ENCODE data around the gene RPE65.
"Not testable (repeated sequence)": the region's sequence is repeated elsewhere in the genome, so short reads cannot be mapped to it uniquely, and the experiment has no call there.

The RPE65 gene

DNA sequence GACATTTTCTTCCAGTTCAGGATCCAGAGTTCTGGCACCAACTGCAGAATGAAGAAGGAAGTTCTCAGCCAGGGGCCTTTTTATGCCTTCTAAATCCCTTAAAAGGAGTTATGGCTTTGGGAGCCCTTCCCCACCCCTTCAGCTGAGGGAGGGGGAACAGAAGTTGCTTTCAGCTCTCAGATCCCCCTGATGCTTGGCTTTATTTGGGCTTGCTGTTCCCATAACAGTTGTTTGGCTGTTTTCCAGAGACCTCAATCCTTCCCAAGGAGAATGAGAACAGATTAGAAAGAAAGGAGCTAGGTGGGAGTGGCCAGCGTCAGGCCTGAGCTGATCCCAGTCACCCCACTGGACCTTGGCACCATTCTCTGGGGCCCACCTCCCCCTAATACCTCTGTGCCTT, at the start of gene RPE65:
Gene RPE65, minus strand, starts transcription at position 54 of the 400 bp plus-strand sequence. Its CDS starts 49 bp downstream, at position 5.
- peak; percentile 15 for DNase-seq

DNA sequence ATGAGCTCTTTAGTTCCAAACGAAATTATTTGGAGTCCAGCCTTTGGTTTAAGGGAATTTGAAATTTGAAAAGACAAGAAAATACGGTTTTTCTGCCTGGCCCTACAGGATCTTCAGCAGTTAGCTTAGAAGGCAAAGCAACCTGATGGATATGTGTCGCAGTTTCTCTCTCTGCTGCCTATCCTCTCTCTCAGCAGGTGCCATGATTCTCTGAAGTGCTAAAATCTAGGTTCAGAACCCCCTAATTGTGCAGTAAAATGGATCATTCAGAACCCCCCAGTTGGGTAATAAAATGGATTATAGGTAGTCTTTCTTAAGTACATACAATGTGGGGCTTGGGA, 47.6 kb upstream of the RPE65 start:
- no peak for DNase-seq

DNA sequence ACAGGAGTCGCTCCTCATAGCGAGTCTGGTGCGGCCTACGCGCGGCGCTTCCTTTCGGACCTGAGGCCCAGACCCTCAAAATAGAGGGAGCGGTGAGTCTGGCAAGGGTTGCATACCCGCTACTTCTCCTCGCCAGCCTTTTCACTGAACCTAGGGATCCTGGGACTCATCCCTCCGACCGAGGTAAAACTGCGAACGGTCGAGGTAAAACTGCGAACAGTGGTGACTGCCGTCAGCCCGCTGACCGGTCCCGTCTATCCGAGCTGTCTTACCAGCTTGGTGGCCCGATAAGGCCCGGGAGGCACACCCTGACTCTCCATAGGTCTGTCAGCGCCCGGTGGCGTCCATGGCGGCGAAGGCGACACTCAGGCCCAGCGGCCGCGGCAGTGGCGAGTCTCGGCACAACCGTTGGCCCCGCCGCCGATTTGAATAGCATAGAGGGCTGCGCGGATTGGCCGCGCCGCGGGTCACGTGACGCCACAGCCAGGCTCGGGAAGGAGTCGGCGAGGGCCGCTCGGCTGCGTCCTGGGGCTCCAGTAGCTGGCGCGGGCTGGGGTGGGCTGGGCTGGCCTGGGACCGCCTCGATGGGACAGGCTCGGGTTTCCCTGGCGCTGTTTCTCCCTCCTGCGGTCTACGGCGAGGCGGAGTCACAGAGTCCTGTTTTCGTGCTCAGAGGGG, 47.1 kb upstream of the RPE65 start, which contains the start of gene DEPDC1:
Gene DEPDC1, minus strand, starts transcription at position 403 of the 678 bp plus-strand sequence. Its CDS starts 83 bp downstream, at position 320.
- DNase-seq = peak; percentile 94

DNA sequence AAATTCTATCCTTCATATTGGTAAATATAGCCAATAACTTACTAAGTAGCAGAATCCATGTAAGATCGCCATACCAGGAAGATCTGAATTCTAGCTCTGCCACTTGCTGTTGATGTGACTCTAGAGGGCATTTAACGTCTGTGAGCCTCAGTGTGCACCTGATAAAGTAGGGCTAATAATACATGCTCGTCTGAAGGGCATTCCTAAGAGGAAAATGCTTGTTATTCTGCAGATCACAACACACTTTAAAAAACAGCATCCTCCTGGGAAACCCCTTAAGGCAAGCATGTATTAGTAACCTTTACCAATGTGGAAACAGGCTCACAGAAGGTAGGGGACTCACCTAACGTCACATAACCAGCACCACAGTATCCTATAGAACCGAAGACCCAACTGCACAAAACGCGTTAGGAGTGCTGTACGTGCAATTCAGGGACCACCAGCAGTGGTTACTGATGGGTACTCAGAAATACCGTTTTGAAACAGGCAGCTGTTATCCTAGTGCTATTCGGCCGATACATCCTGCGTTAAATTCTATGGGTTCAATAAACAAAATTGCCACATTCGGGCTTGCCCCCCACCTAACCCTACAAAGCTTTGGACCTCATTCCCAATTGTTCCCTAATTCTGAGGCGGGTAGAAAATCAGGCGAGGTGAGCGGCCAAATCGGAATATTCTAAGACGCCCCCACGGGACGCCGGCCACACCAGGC, 46.4 kb upstream of the RPE65 start:
- peak; percentile 45 for DNase-seq

DNA sequence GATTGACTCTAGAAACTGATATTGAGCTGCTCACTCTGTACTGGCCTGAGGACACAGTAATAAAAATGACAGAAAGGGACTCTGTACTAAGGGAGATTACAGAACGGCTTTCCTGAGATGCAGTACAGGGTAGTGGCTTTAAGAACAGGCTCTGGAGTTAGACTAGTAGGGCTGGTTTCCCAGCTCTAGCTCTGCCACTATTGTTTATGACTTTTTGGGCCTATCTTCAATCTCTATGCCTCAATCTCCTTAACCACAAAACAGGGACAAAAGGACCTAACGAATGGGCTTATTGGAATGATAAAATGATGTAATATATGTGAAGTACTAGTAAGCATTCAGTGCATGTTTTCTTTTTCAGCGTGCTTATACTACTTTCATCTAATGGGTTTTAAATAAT, 45.8 kb upstream of the RPE65 start:
- peak; percentile 11 for DNase-seq

DNA sequence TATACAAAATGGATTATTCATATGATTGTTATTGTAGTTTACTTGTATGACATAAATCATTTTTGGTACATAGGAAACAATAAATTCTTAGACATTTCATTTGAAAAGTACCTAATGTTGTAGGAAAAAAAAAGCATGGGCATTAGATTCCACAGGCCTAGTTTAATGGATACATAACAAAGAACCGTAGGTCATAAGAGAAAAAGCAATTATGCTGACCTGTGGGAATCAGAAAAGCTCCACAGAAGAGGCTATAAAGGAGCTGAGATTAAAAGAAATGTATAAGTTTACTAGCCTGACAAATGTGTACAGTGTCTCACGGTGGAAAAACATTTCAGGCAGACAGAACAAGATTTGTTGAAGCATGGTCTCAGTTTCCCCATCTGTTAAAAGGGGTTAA, 43.4 kb upstream of the RPE65 start:
- DNase-seq = no peak

DNA sequence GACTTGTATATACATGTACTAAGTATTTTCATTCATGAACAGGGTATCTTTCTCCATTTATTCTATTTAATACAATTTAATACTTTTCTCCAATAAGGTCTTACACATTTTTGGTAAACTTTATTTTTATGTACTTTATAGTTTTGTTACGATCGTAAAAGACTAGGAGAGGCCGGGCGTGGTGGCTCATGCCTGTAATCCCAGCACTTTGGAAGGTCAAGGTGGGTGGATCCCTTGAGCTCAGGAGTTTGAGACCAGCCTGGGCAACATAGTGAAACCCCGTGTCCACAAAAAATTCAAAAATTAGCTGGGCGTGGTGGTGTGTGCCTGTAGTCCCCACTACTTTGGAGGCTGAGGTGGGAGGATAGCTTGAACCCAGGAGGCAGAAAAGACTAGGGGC, 42.5 kb upstream of the RPE65 start:
- DNase-seq = not testable (repeated sequence)

DNA sequence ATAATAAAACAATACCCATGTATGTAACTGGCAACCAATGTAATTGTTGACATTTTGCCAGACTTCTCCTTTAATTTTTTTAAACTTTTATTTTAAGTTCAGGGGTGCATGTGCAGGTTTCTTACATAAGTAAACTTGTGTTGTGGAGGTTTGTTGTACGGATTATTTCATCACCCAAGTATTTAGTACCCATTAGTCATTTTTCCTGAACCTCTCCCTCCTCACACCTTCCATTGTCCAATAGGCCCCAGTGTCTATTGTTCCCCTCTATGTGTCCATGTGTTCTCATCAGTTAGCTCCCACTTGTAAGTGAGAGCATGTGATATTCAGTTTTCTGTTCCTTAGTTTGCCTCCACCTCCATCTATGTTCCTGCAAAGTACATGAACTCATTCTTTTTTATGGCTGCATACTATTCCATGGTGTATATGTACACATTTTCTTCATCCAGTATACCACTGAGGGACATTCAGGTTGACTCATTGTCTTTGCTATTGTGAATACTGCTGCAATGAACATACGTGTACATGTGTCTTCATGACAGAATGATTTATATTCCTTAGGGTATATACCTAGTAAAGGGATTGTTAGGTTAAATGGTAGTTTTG, 40.4 kb upstream of the RPE65 start:
- no peak for DNase-seq

DNA sequence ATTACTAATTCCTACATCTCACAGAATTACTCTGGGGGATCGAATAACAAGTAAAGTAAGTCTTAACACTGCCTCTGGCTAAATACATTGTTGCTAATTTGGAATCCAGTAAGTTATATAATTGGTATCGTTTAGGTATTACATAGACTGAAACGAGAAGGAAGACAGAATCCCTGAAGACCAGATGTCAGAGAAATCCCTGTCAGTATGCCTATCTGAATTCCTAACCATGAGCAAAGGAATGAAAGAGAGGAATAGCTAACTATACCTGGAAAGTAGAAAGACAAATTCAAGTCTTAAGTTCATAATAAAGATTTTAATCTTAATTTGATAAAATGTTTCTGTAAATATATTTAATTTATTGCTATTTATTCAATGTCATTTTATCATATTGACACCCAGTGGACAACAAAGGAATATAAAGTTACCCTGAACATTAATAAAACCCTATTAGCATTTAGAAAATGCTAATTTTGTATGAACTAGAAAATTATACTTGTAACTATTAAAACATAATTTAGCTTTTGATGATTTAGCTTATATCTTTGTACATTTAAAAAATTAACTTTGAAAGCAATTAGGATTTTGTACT, 35.8 kb upstream of the RPE65 start:
- DNase-seq = peak; percentile 5

DNA sequence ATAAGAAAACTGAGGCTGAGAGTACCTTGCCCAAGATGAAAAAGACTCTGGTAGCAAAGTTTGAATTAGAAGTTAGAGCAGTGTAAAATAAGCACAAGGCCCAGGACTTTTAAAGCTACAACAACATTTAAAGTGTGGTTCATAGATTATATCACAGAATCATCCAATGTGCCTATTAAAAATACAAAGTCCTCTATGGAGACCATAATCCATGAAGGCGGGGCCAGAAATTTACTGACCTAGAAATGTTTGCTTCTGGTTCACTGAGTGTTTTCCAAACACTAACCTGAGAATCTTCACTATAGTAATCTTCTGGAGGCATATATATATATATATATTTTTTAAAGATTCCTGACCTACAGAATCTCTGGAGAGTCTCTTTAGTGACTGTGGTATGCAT, 34.9 kb upstream of the RPE65 start:
- DNase-seq = no peak

DNA sequence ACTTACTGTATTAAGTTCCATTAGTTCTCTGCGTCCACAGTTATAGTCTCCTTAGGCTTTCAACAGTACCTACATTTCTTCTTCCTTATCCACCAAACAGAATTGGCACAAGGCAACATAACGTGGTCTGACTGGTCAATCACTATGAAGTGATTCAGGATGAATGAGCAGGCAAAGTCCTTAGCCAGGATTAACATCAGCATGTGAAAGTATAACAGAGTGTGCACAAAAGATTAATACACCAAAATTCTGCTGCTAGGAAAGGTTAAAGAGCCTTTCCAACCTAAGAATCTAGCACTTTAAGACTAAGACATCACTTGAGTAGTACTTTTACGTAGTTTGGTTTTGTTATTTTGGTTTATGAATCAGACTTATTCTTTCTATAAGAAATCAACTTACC, 31.3 kb upstream of the RPE65 start:
- no peak for DNase-seq

DNA sequence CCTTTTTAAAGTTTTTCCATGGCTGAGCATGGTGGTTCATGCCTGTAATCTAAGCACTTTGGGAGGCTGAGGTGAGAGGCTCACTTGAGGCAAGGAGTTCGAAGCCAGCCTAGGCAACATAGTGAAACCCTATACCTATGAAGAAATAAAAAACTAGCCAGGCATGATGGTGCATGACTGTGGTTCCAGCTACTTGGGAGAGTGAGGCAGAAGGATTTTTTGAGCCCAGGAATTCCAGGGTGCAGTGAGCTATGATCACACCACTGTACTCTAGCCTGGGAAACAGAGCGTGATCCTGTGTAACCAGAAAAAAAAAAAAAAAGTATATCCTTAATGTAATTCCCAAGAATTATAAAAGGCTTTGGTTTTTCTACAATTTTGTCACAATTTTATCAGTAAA, 29.7 kb upstream of the RPE65 start:
- no peak for DNase-seq

DNA sequence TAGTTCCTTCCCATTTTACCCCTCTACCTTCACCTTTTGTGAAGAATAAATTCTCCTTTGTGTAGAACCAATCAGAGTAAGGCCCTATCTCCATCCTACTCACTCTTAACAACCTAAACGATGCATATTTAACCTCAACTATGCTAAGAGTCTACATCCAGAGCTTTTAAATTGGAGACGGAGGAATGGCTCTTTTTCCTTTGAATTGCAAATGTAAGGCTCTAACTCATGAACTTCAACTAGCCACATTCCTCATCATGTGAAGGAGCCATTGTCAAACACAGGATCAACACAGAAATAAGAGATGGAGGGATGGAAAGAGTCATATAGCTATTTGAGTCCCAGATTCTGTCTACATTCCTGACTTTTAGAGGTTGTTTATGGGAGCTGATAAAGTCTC, 28.9 kb upstream of the RPE65 start:
- no peak for DNase-seq

DNA sequence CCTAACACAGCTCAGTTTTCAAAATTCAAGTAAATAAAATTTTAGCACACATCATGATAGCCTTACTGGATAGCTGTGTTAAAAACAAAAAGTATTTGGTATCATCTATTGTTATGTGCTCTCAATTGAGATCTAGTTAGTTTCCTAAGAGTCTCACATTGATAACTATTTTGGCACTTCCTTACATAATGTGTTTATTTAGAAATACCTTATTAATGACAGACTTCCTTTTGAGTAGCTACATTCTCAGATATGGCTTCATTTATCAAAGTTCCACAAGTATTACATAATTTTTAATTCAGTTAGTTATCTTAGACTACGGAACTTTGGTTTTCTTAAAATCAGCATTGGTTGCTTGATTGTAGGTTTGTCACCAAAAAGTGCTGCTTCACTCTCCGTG, 26.9 kb upstream of the RPE65 start:
- not testable (repeated sequence) for DNase-seq

DNA sequence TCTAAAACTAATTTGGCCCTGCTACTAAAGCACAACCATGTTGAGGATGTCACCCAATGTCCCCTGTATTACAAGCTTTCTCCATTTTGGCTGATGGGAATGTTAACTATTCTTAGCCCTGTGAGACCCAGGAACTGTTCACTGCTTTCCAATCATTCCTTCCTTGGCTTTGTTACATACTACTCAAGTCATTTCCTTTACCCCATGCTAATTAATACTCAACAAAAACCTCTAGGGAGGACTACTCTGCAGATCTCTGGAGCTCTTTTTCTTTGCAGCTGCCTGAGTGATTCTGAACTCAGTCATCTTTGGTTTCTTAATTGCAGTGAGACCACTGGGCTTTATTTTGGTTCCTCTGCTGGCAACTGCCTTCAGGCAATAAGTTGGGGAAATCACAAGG, 23.3 kb upstream of the RPE65 start:
- DNase-seq = peak; percentile 50

DNA sequence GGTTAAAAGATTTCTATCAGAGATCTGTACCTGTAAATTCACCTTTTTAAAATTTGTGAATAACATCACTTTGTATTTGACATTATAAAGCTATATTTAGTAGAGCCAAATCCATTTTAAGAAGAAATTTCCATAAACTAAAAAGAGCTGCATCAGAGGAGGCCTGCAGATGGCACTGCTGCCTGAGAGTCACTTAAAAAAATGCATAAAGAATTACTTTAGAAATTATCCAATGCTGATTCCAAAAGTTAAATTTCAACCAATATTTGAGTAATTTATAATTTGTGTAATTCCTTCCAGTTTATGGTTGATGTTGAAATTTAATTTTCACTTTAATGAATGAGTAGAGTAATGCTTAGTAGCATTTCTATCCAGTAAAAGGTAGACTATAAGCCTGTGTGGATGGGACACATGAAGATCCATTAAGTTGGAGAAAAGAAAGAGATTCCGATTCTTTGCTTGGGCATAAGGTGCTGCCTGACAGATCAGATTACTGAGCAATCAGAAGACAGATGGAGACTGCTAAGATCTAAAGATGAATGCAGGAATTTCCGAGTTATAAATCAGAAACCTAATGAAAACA, 20.7 kb upstream of the RPE65 start:
- DNase-seq = peak; percentile 39

DNA sequence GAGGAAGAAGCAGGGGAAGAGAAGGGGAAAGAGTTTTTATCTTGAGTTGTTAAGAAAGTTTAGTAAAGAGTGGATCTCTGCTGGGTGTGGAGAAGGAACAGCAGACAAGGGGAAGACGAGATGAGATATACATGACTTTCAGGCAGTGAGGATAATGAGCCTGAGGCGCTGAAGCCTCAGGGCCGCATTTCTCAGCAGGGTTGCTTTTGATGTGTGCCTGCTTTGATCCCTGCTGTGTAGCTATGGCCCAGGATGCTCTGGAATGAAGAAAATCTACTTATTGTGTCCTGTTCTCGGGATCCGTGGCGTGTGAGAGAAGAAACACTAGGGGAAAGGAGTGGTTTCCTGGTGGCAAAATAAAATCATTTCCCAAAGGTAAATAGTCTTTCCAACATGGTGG, 15.1 kb upstream of the RPE65 start:
- no peak for DNase-seq

DNA sequence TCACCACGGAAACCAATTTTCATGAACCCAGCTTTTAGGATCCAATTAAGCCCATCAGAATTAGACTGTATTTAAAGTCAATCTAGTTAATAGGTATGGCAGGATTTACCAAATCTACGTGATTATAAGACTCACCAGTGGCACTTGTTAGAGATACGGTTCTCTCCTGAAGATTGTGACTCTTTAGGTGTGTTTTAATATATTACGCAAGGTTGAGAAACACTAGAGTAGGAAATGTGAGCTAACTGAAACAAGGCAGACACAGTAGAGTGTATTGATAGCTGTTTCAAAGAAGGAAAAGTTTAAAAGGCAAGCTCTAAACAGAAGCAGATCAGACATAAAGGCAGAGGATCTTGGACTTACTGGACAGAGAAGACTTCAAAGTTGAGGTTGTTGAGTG, 11.2 kb upstream of the RPE65 start:
- DNase-seq = no peak

DNA sequence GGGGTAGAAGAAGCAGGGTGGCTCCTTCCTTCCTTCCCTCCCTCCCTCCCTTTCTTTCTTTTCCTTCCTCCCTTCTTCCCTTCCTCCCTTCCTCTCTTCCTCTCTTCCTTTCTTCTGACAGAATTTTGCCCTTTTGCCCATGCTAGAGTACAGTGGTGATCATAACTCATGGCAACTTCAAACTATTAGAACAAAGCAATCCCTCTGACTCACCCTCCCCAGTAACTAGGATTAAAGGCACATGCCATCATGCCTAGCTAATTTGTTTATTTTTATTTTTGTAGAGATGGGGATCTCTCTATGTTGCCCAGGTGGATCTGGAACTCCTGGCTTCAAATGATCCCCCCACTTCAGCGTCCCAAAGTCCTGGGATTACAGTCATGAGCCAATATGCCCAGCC, 10.0 kb upstream of the RPE65 start:
- DNase-seq = no peak

DNA sequence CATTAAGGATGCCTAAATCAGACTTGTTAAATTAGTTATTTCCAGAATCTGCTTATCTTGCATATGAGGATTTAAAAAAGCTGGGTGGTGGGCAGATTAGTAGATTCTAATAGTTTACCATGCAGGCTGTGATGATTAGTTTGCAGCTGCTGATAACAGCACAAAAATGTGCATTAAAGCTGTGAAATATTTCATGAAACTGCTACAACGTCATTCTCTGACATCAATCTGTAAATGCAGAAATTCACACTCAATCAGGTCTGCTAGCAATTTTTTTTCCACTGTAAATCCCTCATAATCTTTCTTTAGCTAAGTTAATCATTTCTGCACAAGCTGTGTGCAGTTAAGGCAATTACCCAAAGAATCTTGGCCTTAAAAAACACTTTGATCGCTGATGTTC, 9.3 kb upstream of the RPE65 start:
- DNase-seq = no peak

DNA sequence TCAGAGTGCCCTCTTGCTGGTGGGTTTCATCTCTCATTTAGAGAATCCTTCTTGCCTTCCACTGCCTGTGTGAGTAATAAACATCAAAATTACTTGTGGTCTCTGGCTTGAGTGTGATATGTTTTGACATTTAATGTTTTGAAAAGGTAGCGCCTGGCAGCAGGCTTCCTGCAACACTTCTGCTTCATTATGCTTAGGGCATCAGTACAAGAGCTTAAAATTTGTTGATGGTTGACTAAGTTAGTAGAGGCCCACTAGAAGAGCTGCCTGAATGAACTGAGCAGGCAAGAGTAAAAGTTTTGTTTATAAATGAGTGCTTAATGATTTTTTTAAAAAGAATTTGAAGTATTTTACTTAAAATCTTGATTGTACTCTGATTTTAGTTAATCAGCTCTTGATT, 6.4 kb upstream of the RPE65 start:
- DNase-seq = no peak

DNA sequence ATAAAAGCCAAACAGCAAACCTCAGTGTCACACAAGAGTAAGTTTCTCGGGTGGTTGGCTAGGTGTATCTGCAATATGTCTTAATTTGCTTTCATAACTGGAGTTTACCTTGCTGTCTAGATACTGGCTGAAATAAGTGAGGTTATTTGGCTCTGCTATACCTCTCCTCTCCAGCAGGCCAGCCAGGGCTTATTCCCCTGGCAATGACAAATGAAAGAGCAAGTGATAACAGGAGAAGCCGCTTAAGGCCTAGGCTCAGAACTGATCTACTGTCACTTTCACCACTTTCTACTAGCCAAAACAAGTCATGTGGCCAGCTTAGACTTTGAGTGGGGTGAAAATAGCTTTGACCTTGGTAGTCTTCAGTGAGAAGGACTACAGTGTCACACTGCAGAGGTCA, 4.8 kb upstream of the RPE65 start:
- no peak for DNase-seq

DNA sequence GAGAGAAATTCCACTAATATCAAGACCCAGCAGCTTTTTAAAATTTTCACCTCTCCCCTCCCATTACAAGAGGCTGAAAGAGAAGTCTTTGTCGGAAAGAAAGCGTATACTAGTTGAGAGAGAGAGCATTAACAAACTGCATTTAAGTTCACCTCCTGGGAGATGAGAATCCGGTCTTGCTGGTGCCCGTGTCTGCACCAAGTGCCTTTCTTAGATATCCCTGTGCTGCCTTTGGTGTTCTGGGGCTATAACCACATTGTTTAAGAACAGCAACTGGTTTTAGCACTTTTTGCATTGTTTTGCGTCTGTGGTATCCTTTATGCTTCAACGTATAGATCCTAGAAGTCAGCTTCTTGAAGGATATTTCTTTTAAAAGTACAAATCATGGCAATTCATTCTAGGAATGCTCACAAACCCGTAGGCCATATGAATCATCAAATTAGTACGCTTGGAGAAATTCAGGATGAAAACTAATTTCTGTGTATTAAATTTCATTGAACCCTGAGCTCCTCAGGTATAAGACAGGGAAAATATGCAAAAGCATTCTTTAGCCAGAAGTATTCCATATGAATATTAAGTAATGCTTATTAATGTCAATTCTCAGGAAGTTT, 3.4 kb upstream of the RPE65 start:
- no peak for DNase-seq
